Loucy (cell line): ENCODE data around the gene OLFM4.

Experiments used
- H2AFZ ChIP-seq: fragments of 200-600 bp; sonication (generic); 2 replicates; pipeline ENCODE4 v1.6.0; 2016; ENCODE audit warnings: antibody characterized with exemption, mild to moderate bottlenecking, low read length, moderate library complexity
- H3F3A ChIP-seq: fragments of 200-600 bp; 2 replicates; pipeline ENCODE4 v1.6.0; 2016; ENCODE audit warnings: antibody characterized with exemption, low read depth, mild to moderate bottlenecking
- H3K27me3 ChIP-seq: fragments of 200-600 bp; sonication (generic); 2 replicates; pipeline ENCODE4 v1.6.1; 2014; ENCODE audit warnings: low read length, mild to moderate bottlenecking; ENCODE audit not compliant: insufficient read depth, poor library complexity, severe bottlenecking
- H3K36me3 ChIP-seq: fragments of 200-600 bp; sonication (generic); 2 replicates; pipeline ENCODE4 v1.6.1; 2016; ENCODE audit warnings: low read length; ENCODE audit not compliant: insufficient read depth
- H3K4me1 ChIP-seq: fragments of 200-600 bp; sonication (generic); 2 replicates; pipeline ENCODE4 v1.5.1; 2014; ENCODE audit warnings: low read length, mild to moderate bottlenecking; ENCODE audit not compliant: insufficient read depth, poor library complexity, severe bottlenecking
- H3K4me2 ChIP-seq: fragments of 200-600 bp; sonication (generic); 2 replicates; pipeline ENCODE4 v1.6.0; 2014; ENCODE audit warnings: antibody characterized with exemption, low read length, low read depth, mild to moderate bottlenecking; ENCODE audit not compliant: poor library complexity, severe bottlenecking
- H3K4me3 ChIP-seq: fragments of 200-600 bp; sonication (generic); 2 replicates; pipeline ENCODE4 v1.5.1; 2014; ENCODE audit warnings: low read length, mild to moderate bottlenecking, mixed read lengths; ENCODE audit not compliant: poor library complexity, severe bottlenecking
- H3K79me2 ChIP-seq: fragments of 200-600 bp; sonication (generic); 2 replicates; pipeline ENCODE4 v1.6.1; 2014; ENCODE audit warnings: low read length; ENCODE audit not compliant: insufficient read depth
- H3K9ac ChIP-seq: fragments of 200-600 bp; sonication (generic); 2 replicates; pipeline ENCODE4 v1.6.0; 2014; ENCODE audit warnings: mild to moderate bottlenecking, low read depth, low read length, moderate library complexity; ENCODE audit not compliant: poor library complexity, severe bottlenecking
- H3K9me2 ChIP-seq: fragments of 200-600 bp; sonication (generic); replicated peaks from 2 replicates; pipeline ENCODE4 v1.6.1; 2016; ENCODE audit warnings: low read depth, low read length, mixed read lengths
- H3K9me3 ChIP-seq: fragments of 200-600 bp; sonication (generic); 2 replicates; pipeline ENCODE4 v1.6.1; 2014; ENCODE audit warnings: mild to moderate bottlenecking, antibody characterized with exemption, low read length, low read depth; ENCODE audit not compliant: insufficient read depth
- H4K20me1 ChIP-seq: fragments of 200-600 bp; sonication (generic); 2 replicates; pipeline ENCODE4 v1.6.0; 2014; ENCODE audit warnings: antibody characterized with exemption, low read length, mild to moderate bottlenecking; ENCODE audit not compliant: insufficient read depth, poor library complexity, severe bottlenecking
- EZH2phosphoT487 ChIP-seq: fragments of 200-600 bp; IDR thresholded peaks from 2 replicates; pipeline ENCODE4 v1.6.1; 2018; ENCODE audit warnings: antibody characterized with exemption, mild to moderate bottlenecking, moderate library complexity, borderline replicate concordance
- TF ChIP-seq, protein P1 (sequence below): fragments of 200-600 bp; sonication (generic); conservative IDR thresholded peaks from 2 replicates; pipeline ENCODE4 v1.5.1; 2014; ENCODE audit warnings: mild to moderate bottlenecking, antibody characterized with exemption, low read length

OLFM4 gene

DNA sequence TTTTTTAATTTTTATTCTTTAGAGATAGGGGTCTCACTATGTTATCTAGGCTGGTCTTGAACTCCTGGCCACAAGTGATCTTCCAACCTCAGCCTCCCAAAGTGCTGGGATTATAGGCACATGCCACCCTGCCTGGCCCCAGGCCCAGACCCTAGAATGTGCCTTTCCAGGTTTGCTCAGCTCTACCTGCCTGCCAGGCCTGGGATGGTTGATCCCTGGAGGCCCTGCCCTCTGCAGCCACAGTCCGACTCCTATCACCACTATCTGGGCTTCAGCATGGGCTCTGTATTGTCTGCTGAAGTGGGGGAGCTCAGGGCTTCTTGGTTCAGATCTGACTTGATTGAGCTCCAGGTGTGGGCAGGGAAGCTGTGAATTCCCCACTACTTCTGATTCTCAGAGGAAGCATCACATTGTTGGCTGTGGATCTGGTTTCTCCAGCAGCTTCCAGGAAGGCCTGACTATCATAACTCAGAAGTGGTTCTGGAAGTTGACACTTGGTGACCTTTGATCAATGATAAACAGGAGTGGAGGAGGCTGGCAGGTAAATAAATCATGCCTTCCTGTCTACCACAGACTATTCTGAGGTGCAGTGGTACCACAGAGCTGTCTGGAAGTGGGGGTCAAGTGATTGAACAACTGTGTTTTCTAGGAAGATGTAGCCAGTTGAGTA lies 71.9 kb downstream of the OLFM4 start:
- TF ChIP-seq EZH2phosphoT487 = no peak
- TF ChIP-seq, protein P1, sequence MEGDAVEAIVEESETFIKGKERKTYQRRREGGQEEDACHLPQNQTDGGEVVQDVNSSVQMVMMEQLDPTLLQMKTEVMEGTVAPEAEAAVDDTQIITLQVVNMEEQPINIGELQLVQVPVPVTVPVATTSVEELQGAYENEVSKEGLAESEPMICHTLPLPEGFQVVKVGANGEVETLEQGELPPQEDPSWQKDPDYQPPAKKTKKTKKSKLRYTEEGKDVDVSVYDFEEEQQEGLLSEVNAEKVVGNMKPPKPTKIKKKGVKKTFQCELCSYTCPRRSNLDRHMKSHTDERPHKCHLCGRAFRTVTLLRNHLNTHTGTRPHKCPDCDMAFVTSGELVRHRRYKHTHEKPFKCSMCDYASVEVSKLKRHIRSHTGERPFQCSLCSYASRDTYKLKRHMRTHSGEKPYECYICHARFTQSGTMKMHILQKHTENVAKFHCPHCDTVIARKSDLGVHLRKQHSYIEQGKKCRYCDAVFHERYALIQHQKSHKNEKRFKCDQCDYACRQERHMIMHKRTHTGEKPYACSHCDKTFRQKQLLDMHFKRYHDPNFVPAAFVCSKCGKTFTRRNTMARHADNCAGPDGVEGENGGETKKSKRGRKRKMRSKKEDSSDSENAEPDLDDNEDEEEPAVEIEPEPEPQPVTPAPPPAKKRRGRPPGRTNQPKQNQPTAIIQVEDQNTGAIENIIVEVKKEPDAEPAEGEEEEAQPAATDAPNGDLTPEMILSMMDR = no peak
- Histone ChIP-seq H3K27me3 (no peaks in the 10 kb centered on the region), H3K9ac (no peak overlapping the region), H3K4me2 (no peak overlapping the region), H3F3A (no peaks in the 10 kb centered on the region), H3K4me1 (no peaks in the 10 kb centered on the region), H3K9me3 (no peaks in the 10 kb centered on the region), H2AFZ (no peak overlapping the region), H3K9me2 (no peaks in the 10 kb centered on the region), H3K36me3 (no peaks in the 10 kb centered on the region), H3K79me2 (no peaks in the 10 kb centered on the region), H3K4me3 (no peak overlapping the region), H4K20me1 (no peaks in the 10 kb centered on the region)
